ENCODE data around the gene MAP3K3. TPM values are rescaled to one million over a fixed set of nuclear protein-coding genes. Genes with fewer than 3 reads are reported as not detected.
A peak's percentile ranks its signal among the peaks of the same experiment; 100 is the strongest.

Gene MAP3K3
- total and polyA plus RNA-seq, 7 experiments from 2014 or later = 29.4 to 105 (median 81.0) TPM

DNA sequence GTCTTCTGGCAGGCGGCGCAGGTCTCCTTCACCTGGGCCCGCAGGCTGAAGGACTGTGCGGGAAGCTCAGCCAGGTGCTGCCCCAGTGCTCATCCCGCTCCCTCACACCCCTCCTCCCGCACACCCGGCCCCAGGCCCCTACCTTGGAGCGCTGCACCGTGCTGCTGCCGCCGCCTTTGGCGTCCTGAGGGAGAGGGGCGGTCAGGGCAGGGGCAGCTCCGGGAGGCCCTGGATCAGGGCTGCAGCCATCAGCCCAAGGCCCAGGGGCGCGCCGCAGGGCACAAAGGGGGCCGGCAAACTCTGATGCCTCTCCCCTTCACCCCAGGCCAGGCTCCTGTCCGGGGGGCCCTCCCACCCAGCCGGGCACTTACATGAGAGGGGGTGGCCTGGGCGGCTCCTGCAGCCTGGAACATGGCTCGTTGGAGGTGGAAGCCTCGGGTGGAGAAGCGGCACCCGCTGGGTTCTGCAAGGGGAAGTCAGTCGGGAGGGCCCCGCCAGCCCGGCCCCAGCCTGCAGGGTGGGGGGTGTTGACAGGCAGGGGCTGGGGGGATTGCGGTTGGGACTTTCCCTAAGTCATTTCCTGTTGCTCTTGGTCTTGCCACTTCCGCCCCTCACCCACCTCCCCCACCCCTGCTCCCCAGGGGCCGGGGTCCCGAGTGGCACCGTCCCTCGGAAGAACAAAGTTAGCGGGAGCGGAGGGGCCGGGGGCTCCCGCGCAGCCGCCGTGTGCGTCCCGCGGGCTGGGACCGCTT is 76.8 kb downstream of the MAP3K3 start:
- peak; percentile 64 for ATAC-seq
- peak; percentile 70 to 96 (median 94) for DNase-seq
- Histone ChIP-seq H3K9me3 (ENCODE audit: control insufficient read depth in 2 of 3, low read length in 3 of 3) (no peaks in the 10 kb centered on the region), H3K4me1 (ENCODE audit: control insufficient read depth in 2 of 2, insufficient read depth in 2 of 2, low read length in 2 of 2) (peaks cover 51 to 57% of the 10 kb centered on the region in 2 donors), H3K27ac (ENCODE audit: low read depth, low read length) (peak overlapping the region; percentile 93), H3K27me3 (ENCODE audit: control insufficient read depth in 2 of 2, insufficient read depth in 2 of 2, low read length in 2 of 2) (no peaks in the 10 kb centered on the region), H3K36me3 (ENCODE audit: control insufficient read depth in 2 of 3, insufficient read depth in 3 of 3, low read length in 3 of 3) (peaks cover 6 to 47% (median 14%) of the 10 kb centered on the region in 3 experiments), H3K4me3 (ENCODE audit: low read length) (peak overlapping the region; percentile 81)
- ChIA-PET POLR2A (interaction anchor here (0.8 to 9.5 kb wide), 33 partner anchors 9 to 694 kb away, joined by 3 to 810 read pairs (median 9); partner anchors contain the start of genes CCDC47, CYB561, DDX42 and FTSJ3), CTCF (interaction anchor here (0.8 to 7.8 kb wide), 5 partner anchors 11 to 136 kb away, joined by 3 to 198 read pairs (median 9); partner anchors contain the start of genes CCDC47, DDX42, FTSJ3 and PSMC5)
- intact Hi-C loops (cut with micrococcal nuclease) = loop anchor here (1.0 to 5.0 kb wide), 9 partner anchors 11 to 272 kb away; partner anchors contain the start of genes MAP3K3 (in 2 of the 2), STRADA (in 2 of the 2), CCDC47 (in 1 of the 2) and DCAF7 (in 1 of the 2)
- H3K4me3 Mint-ChIP-seq = peak overlapping the region; percentile 83 to 100 (median 98)
- H3K4me1 Mint-ChIP-seq = peaks cover 45 to 68% (median 59%) of the 10 kb centered on the region in 7 donors
- no peaks in the 10 kb centered on the region for H3K27me3 Mint-ChIP-seq
- H3K27ac Mint-ChIP-seq = peak overlapping the region; percentile 89 to 99 (median 95)
- peaks cover 3 to 50% (median 22%) of the 10 kb centered on the region in 5 donors for H3K36me3 Mint-ChIP-seq
- H3K9me3 Mint-ChIP-seq = peaks cover 0 to 13% (median 0%) of the 10 kb centered on the region in 11 donors

DNA sequence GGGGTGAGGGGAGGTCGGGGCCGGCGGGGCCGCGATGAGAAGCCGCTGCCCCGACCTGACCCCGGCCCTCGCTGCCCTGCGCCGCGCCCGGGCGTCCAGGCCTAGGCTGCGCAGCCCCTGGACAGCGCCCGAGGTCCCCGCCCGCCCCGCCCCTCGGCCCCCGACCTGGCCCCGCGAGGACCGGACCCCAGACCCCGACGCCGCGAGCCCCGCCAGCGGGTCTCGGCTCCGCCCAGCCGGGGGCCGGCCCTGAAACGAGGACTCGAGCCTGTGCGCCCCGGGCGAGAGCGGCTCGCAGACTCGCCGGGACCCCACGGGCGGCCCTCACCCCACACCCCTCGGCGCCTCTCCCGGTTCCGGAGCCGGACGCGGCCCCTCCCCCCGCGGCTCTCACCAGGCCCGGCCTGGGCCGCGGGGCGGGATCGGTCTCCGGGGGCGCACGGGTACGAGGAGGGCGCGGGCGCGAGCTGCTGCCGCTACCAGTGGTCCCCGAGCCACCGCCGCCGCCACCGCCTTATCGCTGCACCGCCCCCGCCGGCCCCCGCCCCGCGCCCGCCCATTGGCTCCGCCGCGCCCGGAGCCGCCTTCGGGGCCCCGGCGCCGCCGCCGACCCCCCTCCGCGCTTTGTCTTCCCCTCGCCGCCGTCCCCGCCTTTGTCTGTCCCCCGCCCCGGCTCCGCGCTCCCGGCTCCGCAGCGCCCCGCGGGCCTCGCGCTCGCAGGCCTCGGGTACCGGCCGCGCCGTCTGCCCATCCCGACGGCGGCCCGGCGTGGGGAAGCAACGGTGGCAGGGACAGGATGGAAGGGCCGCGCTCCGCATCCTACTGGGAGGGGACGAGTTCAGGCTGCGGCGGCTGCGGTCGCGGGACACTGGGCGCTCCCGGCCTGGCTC is 77.7 kb downstream of the MAP3K3 start, which contains the start of gene LIMD2:
Gene LIMD2, minus strand, starts transcription at position 488 of the 890 bp plus-strand sequence. CDS start 827 bp downstream, outside the sequence.
- CTCF ChIA-PET = interaction anchor here (3.2 kb wide), 1 partner anchor 10 kb away, joined by 18 read pairs; no protein-coding TSS in a partner anchor
- no peaks in the 10 kb centered on the region for H3K27me3 ChIP-seq (ENCODE audit: control insufficient read depth in 2 of 2, insufficient read depth in 2 of 2, low read length in 2 of 2)
- peaks cover 0 to 13% (median 0%) of the 10 kb centered on the region in 11 donors for H3K9me3 Mint-ChIP-seq
- no peaks in the 10 kb centered on the region for H3K27me3 Mint-ChIP-seq
- H3K36me3 Mint-ChIP-seq = peaks cover 3 to 53% (median 22%) of the 10 kb centered on the region in 5 donors
- ATAC-seq (peak; percentile 57), DNase-seq (peak; percentile 79 to 89 (median 85))
- H3K4me3 Mint-ChIP-seq = peak within 1 kb of the TSS; percentile 83 to 100 (median 98)
- no peaks in the 10 kb centered on the region for H3K9me3 ChIP-seq (ENCODE audit: control insufficient read depth in 2 of 3, low read length in 3 of 3)
- H3K36me3 ChIP-seq (ENCODE audit: control insufficient read depth in 2 of 3, insufficient read depth in 3 of 3, low read length in 3 of 3) = peaks cover 6 to 45% (median 14%) of the 10 kb centered on the region in 3 experiments
- peaks cover 45 to 51% of the 10 kb centered on the region in 2 donors for H3K4me1 ChIP-seq (ENCODE audit: control insufficient read depth in 2 of 2, insufficient read depth in 2 of 2, low read length in 2 of 2)
- POLR2A ChIA-PET = interaction anchor here (0.8 to 9.5 kb wide), 18 partner anchors 10 to 1275 kb away, joined by 3 to 117 read pairs (median 8); partner anchors contain the start of genes CCDC47, CEP95, DDX42 and DDX5
- H3K27ac ChIP-seq (ENCODE audit: low read depth, low read length) = peak within 1 kb of the TSS; percentile 93
- intact Hi-C loops (cut with micrococcal nuclease) = loop anchor here (1.0 to 5.0 kb wide), 11 partner anchors 41 to 320 kb away; partner anchors contain the start of genes CCDC47 (in 2 of the 2), DCAF7 (in 2 of the 2), STRADA (in 2 of the 2) and FTSJ3 (in 1 of the 2)
- H3K4me1 Mint-ChIP-seq = peaks cover 37 to 65% (median 56%) of the 10 kb centered on the region in 7 donors
- peak within 1 kb of the TSS; percentile 81 for H3K4me3 ChIP-seq (ENCODE audit: low read length)
- H3K27ac Mint-ChIP-seq = peak within 1 kb of the TSS; percentile 90 to 99 (median 97)

DNA sequence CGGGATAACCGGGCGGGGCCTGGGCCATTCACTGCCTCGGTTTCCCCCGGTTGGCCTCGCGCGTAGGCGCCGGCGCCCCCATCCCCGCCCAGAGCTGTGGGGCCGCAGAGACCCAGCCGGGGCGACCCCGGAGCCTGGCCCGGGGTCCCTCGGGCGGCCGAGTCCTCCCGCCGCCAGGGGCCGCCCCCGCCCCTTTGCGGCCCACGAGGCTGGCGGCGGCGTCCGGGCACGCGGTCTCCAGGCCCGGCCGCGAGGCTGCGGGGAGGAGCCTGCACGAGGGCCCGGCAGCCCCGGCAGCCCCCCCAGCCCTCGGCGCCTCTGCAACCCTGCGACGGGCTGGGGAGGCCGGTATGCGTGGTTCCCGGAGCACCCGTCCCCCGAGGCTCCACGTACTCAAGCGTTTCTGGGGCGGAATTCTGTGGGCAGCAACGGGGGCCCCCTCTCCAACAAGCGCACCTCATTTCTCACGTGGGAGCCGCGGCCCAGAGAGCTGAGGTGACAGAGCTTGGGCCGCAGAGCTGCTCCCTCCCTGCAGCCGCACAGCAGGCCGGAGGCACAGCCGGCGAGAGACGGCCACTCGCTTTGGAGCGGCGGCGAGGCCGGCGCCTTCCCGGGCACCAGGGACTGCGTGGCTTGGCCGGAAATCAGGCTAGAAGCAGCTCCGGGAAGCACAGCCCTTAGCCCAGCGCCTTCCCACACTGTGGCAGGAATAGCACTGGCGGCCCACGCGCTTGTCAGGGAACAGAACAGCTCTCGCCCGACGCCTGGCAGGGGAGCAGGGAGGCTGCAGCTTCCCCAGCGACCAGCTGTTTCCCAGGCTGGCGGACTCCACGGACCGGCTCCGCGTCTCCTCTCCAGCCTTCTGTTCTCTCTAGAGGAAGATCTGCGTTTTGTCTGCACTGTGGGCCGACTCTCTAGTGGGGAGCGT is 78.6 kb downstream of the MAP3K3 start:
- H3K27me3 ChIP-seq (ENCODE audit: control insufficient read depth in 2 of 2, insufficient read depth in 2 of 2, low read length in 2 of 2) = no peaks in the 10 kb centered on the region
- peak overlapping the region; percentile 93 for H3K27ac ChIP-seq (ENCODE audit: low read depth, low read length)
- DNase-seq = peak; percentile 52 to 71 (median 60)
- ATAC-seq = peak; percentile 5
- H3K27me3 Mint-ChIP-seq = no peaks in the 10 kb centered on the region
- POLR2A ChIA-PET = interaction anchor here (0.6 to 9.5 kb wide), 35 partner anchors 7 to 1274 kb away, joined by 3 to 117 read pairs (median 5); partner anchors contain the start of genes CCDC47, CEP95, DCAF7 and DDX42
- H3K4me3 Mint-ChIP-seq = peak overlapping the region; percentile 82 to 98 (median 96)
- CTCF ChIA-PET = interaction anchor here (0.9 to 3.2 kb wide), 4 partner anchors 9 to 73 kb away, joined by 3 to 18 read pairs (median 4); partner anchors contain the start of genes CCDC47 and DDX42
- peaks cover 5 to 45% (median 14%) of the 10 kb centered on the region in 3 experiments for H3K36me3 ChIP-seq (ENCODE audit: control insufficient read depth in 2 of 3, insufficient read depth in 3 of 3, low read length in 3 of 3)
- H3K27ac Mint-ChIP-seq = peak overlapping the region; percentile 90 to 99 (median 97)
- H3K4me1 ChIP-seq (ENCODE audit: control insufficient read depth in 2 of 2, insufficient read depth in 2 of 2, low read length in 2 of 2) = peaks cover 45 to 49% of the 10 kb centered on the region in 2 donors
- peaks cover 3 to 59% (median 25%) of the 10 kb centered on the region in 5 donors for H3K36me3 Mint-ChIP-seq
- peak overlapping the region; percentile 65 for H3K4me3 ChIP-seq (ENCODE audit: low read length)
- H3K9me3 Mint-ChIP-seq = peaks cover 0 to 13% (median 0%) of the 10 kb centered on the region in 11 donors
- H3K9me3 ChIP-seq (ENCODE audit: control insufficient read depth in 2 of 3, low read length in 3 of 3) = no peaks in the 10 kb centered on the region
- intact Hi-C loops (cut with micrococcal nuclease) = loop anchor here (1.0 to 5.0 kb wide), 5 partner anchors 73 to 320 kb away; partner anchors contain the start of genes CCDC47 (in 1 of the 2), DCAF7 (in 1 of the 2), FTSJ3 (in 1 of the 2) and ICAM2 (in 1 of the 2)
- H3K4me1 Mint-ChIP-seq = peaks cover 37 to 65% (median 56%) of the 10 kb centered on the region in 7 donors

DNA sequence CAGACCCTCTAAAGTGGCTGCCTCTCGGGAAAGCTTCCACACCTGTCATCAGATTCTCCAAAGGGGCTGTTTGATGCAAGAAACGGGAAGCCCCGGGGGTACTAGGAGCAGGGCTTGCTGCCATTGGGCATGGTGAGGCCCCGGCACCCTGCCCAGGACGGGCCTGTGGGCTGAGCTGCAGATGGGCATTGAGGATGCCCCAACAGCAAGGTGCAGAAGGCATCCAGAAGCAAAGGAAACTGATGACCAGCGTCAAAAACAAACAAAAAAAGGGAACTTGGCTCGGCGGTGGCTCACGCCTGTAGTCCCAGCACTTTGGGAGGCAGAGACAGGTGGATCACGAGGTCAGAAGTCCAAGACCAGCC is 79.2 kb downstream of the MAP3K3 start:
- H3K36me3 ChIP-seq (ENCODE audit: control insufficient read depth in 2 of 3, insufficient read depth in 3 of 3, low read length in 3 of 3) = peaks cover 0 to 41% (median 14%) of the 10 kb centered on the region in 3 experiments
- no peaks in the 10 kb centered on the region for H3K27me3 Mint-ChIP-seq
- H3K9me3 Mint-ChIP-seq = peaks cover 0 to 13% (median 0%) of the 10 kb centered on the region in 11 donors
- H3K4me1 Mint-ChIP-seq = peaks cover 37 to 66% (median 56%) of the 10 kb centered on the region in 7 donors
- H3K36me3 Mint-ChIP-seq = peaks cover 3 to 59% (median 25%) of the 10 kb centered on the region in 5 donors
- H3K27me3 ChIP-seq (ENCODE audit: control insufficient read depth in 2 of 2, insufficient read depth in 2 of 2, low read length in 2 of 2) = no peaks in the 10 kb centered on the region
- peaks cover 45 to 49% of the 10 kb centered on the region in 2 donors for H3K4me1 ChIP-seq (ENCODE audit: control insufficient read depth in 2 of 2, insufficient read depth in 2 of 2, low read length in 2 of 2)
- peak overlapping the region; percentile 90 to 99 (median 97) for H3K27ac Mint-ChIP-seq
- peak overlapping the region; percentile 65 for H3K4me3 ChIP-seq (ENCODE audit: low read length)
- H3K9me3 ChIP-seq (ENCODE audit: control insufficient read depth in 2 of 3, low read length in 3 of 3) = no peaks in the 10 kb centered on the region
- ChIA-PET CTCF (interaction anchor here (0.9 to 3.2 kb wide), 5 partner anchors 9 to 72 kb away, joined by 3 to 18 read pairs (median 4); partner anchors contain the start of genes CCDC47 and DDX42), POLR2A (interaction anchor here (0.6 to 9.5 kb wide), 29 partner anchors 8 to 1274 kb away, joined by 3 to 117 read pairs (median 5); partner anchors contain the start of genes CCDC47, CEP95, DCAF7 and DDX42)
- ATAC-seq (no peak), DNase-seq (peak in 2 of 9 donors; percentile 32 to 46)
- peak overlapping the region; percentile 93 for H3K27ac ChIP-seq (ENCODE audit: low read depth, low read length)
- intact Hi-C loops (cut with micrococcal nuclease) = loop anchor here in 1 of 2 donors (5.0 kb wide), 1 partner anchor 149 kb away; the partner anchor contains the start of gene DCAF7
- H3K4me3 Mint-ChIP-seq = peak overlapping the region; percentile 82 to 98 (median 96)
